IMR-90 (cell line): ENCODE data around the gene PTPRG. TPM values are rescaled to one million over a fixed set of nuclear protein-coding genes. Genes with fewer than 3 reads are reported as not detected.

ENCODE experiments used
- ATAC-seq: fragments of 200-7000 bp; cut with Tn5 transposase; 2 replicates; pipeline ENCODE4 v1.9.1; 2020; ENCODE audit warnings: low read depth, mild to moderate bottlenecking, moderate library complexity
- BruUV-seq: library from RNA; stranded (reverse); fragments of 400-500 nt; replicated peaks from 2 replicates; lab custom pipeline; 2021; lab: Mats Ljungman, UMichigan
- CTCF ChIA-PET: fragments of 300-600 bp; formaldehyde crosslinking; extraction: SDS; loops from one replicate; lab custom pipeline; 2021; ENCODE audit warnings: antibody characterized with exemption; lab: Yijun Ruan, JAX
- POLR2A ChIA-PET: fragments of 300-600 bp; sonication (Branson Sonifier 250); formaldehyde crosslinking; loops from one replicate; lab custom pipeline; 2022; ENCODE audit warnings: antibody characterized with exemption; ENCODE audit not compliant: unreplicated experiment; lab: Charles Lee
- DNase-seq: peaks from one replicate; pipeline ENCODE4 v3.0.0; 2013
- H2AFZ ChIP-seq: replicated peaks from 2 replicates; pipeline ENCODE3; 2013; ENCODE audit warnings: low read length, mild to moderate bottlenecking; ENCODE audit not compliant: poor library complexity
- H2AK5ac ChIP-seq: 2 replicates; pipeline ENCODE4 v1.6.1; 2013; ENCODE audit warnings: low read depth, low read length, inconsistent platforms
- H2AK9ac ChIP-seq: replicated peaks from 2 replicates; pipeline ENCODE3; 2013; ENCODE audit warnings: mild to moderate bottlenecking, low read depth, low read length, moderate library complexity; ENCODE audit not compliant: poor library complexity
- H2BK120ac ChIP-seq: 2 replicates; pipeline ENCODE4 v1.6.1; 2013; ENCODE audit warnings: low read depth, low read length, inconsistent platforms
- H2BK15ac ChIP-seq: 3 replicates; pipeline ENCODE4 v1.6.1; 2013; ENCODE audit warnings: low read depth, low read length, inconsistent platforms
- H2BK20ac ChIP-seq: 2 replicates; pipeline ENCODE4 v1.6.1; 2013; ENCODE audit warnings: low read depth, mild to moderate bottlenecking, inconsistent platforms, low read length, moderate library complexity
- H2BK5ac ChIP-seq: 2 replicates; pipeline ENCODE4 v1.6.1; 2013; ENCODE audit warnings: mild to moderate bottlenecking, low read depth, low read length, inconsistent platforms; ENCODE audit not compliant: poor library complexity, severe bottlenecking
- H3K14ac ChIP-seq: replicated peaks from 2 replicates; pipeline ENCODE4 v1.6.1; 2013; ENCODE audit warnings: low read depth, low read length, inconsistent platforms
- H3K18ac ChIP-seq: 2 replicates; pipeline ENCODE4 v1.6.1; 2013; ENCODE audit warnings: low read depth, low read length, control low read depth
- H3K23ac ChIP-seq: 2 replicates; pipeline ENCODE4 v1.6.1; 2013; ENCODE audit warnings: low read depth, low read length, inconsistent platforms
- H3K27ac ChIP-seq: 2 replicates; pipeline ENCODE4 v1.5.1; 2013; ENCODE audit warnings: mild to moderate bottlenecking, control low read depth, low read length; ENCODE audit not compliant: insufficient read depth
- H3K27me3 ChIP-seq: 2 replicates; pipeline ENCODE4 v1.6.1; 2013; ENCODE audit warnings: low read length; ENCODE audit not compliant: control insufficient read depth, insufficient read depth
- H3K36me3 ChIP-seq: 2 replicates; pipeline ENCODE4 v1.6.1; 2013; ENCODE audit warnings: low read length, mixed read lengths; ENCODE audit not compliant: control insufficient read depth, insufficient read depth
- H3K4ac ChIP-seq: 2 replicates; pipeline ENCODE4 v1.6.1; 2013; ENCODE audit warnings: low read depth, low read length, inconsistent platforms
- H3K4me1 ChIP-seq: 2 replicates; pipeline ENCODE4 v1.6.1; 2013; ENCODE audit warnings: low read length, mixed read lengths; ENCODE audit not compliant: control insufficient read depth, insufficient read depth
- H3K4me2 ChIP-seq: 2 replicates; pipeline ENCODE4 v1.6.1; 2013; ENCODE audit warnings: low read depth, mild to moderate bottlenecking, control low read depth, low read length, moderate library complexity
- H3K4me3 ChIP-seq: 2 replicates; pipeline ENCODE4 v1.5.1; 2013; ENCODE audit warnings: low read depth, mild to moderate bottlenecking, control low read depth, low read length, moderate library complexity; ENCODE audit not compliant: insufficient read depth
- H3K56ac ChIP-seq: 2 replicates; pipeline ENCODE4 v1.6.1; 2013; ENCODE audit warnings: low read length, inconsistent platforms; ENCODE audit not compliant: insufficient read depth; ENCODE audit errors: extremely low read depth
- H3K79me1 ChIP-seq, 2 experiments: 2 replicates each; pipeline ENCODE4 v1.6.1; 2013; ENCODE audit warnings: low read length in 2 of 2, inconsistent platforms in 1 of 2, low read depth in 1 of 2
- H3K9ac ChIP-seq: 2 replicates; pipeline ENCODE4 v1.6.1; 2013; ENCODE audit warnings: low read depth, low read length, control low read depth
- H3K9me1 ChIP-seq: 2 replicates; pipeline ENCODE4 v1.6.1; 2013; ENCODE audit warnings: low read length, inconsistent platforms; ENCODE audit not compliant: insufficient read depth
- H3K9me3 ChIP-seq: 2 replicates; pipeline ENCODE4 v1.6.1; 2013; ENCODE audit warnings: low read length; ENCODE audit not compliant: control insufficient read depth, insufficient read depth
- H4K20me1 ChIP-seq: 2 replicates; pipeline ENCODE4 v1.6.1; 2013; ENCODE audit warnings: low read length, inconsistent platforms; ENCODE audit not compliant: insufficient read depth
- H4K5ac ChIP-seq: 2 replicates; pipeline ENCODE4 v1.6.1; 2013; ENCODE audit warnings: mild to moderate bottlenecking, low read depth, low read length, control low read depth
- H4K8ac ChIP-seq, 2 experiments: 2 replicates each; pipeline ENCODE4 v1.6.1; 2013; ENCODE audit warnings: low read depth in 2 of 2, low read length in 2 of 2, control low read depth in 1 of 2, inconsistent platforms in 1 of 2
- H4K91ac ChIP-seq: 2 replicates; pipeline ENCODE4 v1.6.1; 2013; ENCODE audit warnings: low read depth, low read length, inconsistent platforms; ENCODE audit not compliant: insufficient read depth
- BHLHE40 ChIP-seq: fragments of 150-350 bp; IDR thresholded peaks from 2 replicates; pipeline ENCODE4 v1.6.1; 2016; ENCODE audit warnings: mild to moderate bottlenecking, low read depth, low read length
- CEBPB ChIP-seq: IDR thresholded peaks from 2 replicates; pipeline ENCODE4 v1.6.1; 2012; ENCODE audit warnings: low read depth, low read length, improper control_type of control experiment
- CHD1 ChIP-seq: IDR thresholded peaks from 2 replicates; pipeline ENCODE4 v1.6.1; 2012; ENCODE audit warnings: low read depth, low read length, improper control_type of control experiment
- FOS ChIP-seq: fragments of 150-350 bp; IDR thresholded peaks from 2 replicates; pipeline ENCODE4 v1.6.1; 2016; ENCODE audit warnings: low read depth, low read length
- MAFK ChIP-seq: IDR thresholded peaks from 2 replicates; pipeline ENCODE4 v1.6.1; 2012; ENCODE audit warnings: low read depth, low read length, improper control_type of control experiment
- MAZ ChIP-seq: IDR thresholded peaks from 2 replicates; pipeline ENCODE4 v1.6.1; 2012; ENCODE audit warnings: low read depth, mild to moderate bottlenecking, low read length, improper control_type of control experiment, moderate library complexity, borderline replicate concordance
- MXI1 ChIP-seq: IDR thresholded peaks from 2 replicates; pipeline ENCODE4 v1.6.1; 2012; ENCODE audit warnings: low read depth, mild to moderate bottlenecking, low read length, moderate library complexity, borderline replicate concordance
- NFE2L2 ChIP-seq: fragments of 150-350 bp; IDR thresholded peaks from 2 replicates; pipeline ENCODE4 v1.6.1; 2016; ENCODE audit warnings: low read depth, mild to moderate bottlenecking, low read length
- POLR2A ChIP-seq: IDR thresholded peaks from 2 replicates; pipeline ENCODE4 v1.6.1; 2012; ENCODE audit warnings: mild to moderate bottlenecking, low read depth, low read length
- RAD21 ChIP-seq: IDR thresholded peaks from 2 replicates; pipeline ENCODE4 v1.6.1; 2012; ENCODE audit warnings: low read length, improper control_type of control experiment
- RCOR1 ChIP-seq: IDR thresholded peaks from 2 replicates; pipeline ENCODE4 v1.6.1; 2012; ENCODE audit warnings: mild to moderate bottlenecking, low read length, improper control_type of control experiment; ENCODE audit not compliant: insufficient replicate concordance
- RFX5 ChIP-seq: IDR thresholded peaks from 2 replicates; pipeline ENCODE4 v1.8.0; 2012; ENCODE audit warnings: low read depth, mild to moderate bottlenecking, low read length, moderate library complexity
- SMC3 ChIP-seq: fragments of 150-350 bp; IDR thresholded peaks from 2 replicates; pipeline ENCODE4 v1.6.1; 2016; ENCODE audit warnings: low read depth, mild to moderate bottlenecking, antibody characterized with exemption, low read length, moderate library complexity
- USF2 ChIP-seq: fragments of 150-350 bp; IDR thresholded peaks from 2 replicates; pipeline ENCODE4 v1.6.1; 2017; ENCODE audit warnings: mild to moderate bottlenecking, antibody characterized with exemption, low read length, low read depth
- WGBS, 2 experiments: methylation state at CpG; one replicate each; pipeline versions ENCODE4 v1.1.5 to v1.1.7; 2013; ENCODE audit warnings: missing lambda C conversion rate in 2 of 2; ENCODE audit not compliant: insufficient read length in 1 of 2; ENCODE audit errors: extremely low coverage in 2 of 2; 5-methylcytosine and 5-hydroxymethylcytosine counted together
- dilution Hi-C: fragments of 300-500 bp; cut with HindIII; formaldehyde crosslinking; loops from one replicate; pipeline ENCODE4 v1.14.3; 2018; ENCODE audit warnings: low sequenced_read_pairs; ENCODE audit not compliant: unreplicated experiment
- in situ Hi-C: fragments of 300-500 bp; cut with MboI; formaldehyde crosslinking; loops from 3 replicates; pipeline ENCODE4 v1.14.3; 2019; ENCODE audit warnings: low sequenced_read_pairs, inconsistent platforms, mixed read lengths
- intact Hi-C: fragments of 100-400 bp; cut with micrococcal nuclease; formaldehyde crosslinking; loops from 2 replicates; pipeline ENCODE4 v1.10.0; 2022
- polyA plus RNA-seq, 3 experiments: library from polyadenylated mRNA; depleted of rRNA; stranded (reverse); fragments of >200 nt; gene quantifications; 2 replicates each; pipeline ENCODE4 v1.2.3, GENCODE V29; 2012; ENCODE audit warnings: low replicate concordance in 1 of 3
- total RNA-seq: library from RNA; depleted of rRNA; stranded (reverse); fragments of >200 nt; gene quantifications from 2 replicates; pipeline ENCODE4 v1.2.3, GENCODE V29; 2012
- TF ChIP-seq, protein P1 (sequence below): fragments of 150-350 bp; IDR thresholded peaks from 2 replicates; pipeline ENCODE4 v1.6.1; 2016; ENCODE audit warnings: low read depth, mild to moderate bottlenecking, low read length, moderate library complexity, borderline replicate concordance
- TF ChIP-seq, protein P2 (sequence below): conservative IDR thresholded peaks from 2 replicates; pipeline ENCODE4 v1.5.1; 2012; ENCODE audit warnings: mild to moderate bottlenecking, low read depth, low read length, improper control_type of control experiment

Gene PTPRG
- total and polyA plus RNA-seq, 2 of the 4 experiments (the other 2 are of a cell fraction) = 7.7 to 31.0 TPM

DNA sequence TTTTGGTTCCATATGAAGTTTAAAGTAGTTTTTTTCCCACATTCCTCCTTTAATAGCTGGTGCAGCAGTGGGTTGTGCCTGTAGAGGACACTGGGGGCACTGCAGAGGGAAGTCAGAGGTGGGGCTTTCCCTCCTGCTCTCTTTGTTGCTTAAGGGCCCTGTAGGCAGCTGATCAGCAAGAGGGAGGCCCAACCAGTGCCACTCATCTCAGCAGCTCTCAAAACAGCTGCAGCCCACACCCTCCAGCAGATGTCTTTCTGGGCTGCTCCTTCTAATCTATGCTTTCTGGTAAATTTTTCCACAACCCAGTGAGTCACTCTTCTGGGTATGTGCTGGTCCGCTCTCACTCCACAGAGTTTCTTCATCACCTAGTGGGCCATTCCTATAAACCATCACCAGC lies 548.2 kb downstream of the PTPRG start:
- H2BK5ac ChIP-seq = no peak overlapping the region
- no peaks in the 10 kb centered on the region; the same call in 1 of the 2 replicates for H4K20me1 ChIP-seq
- dilution Hi-C loops = no loop called here
- H3K27ac ChIP-seq = no peak overlapping the region
- H3K27me3 ChIP-seq = no peaks in the 10 kb centered on the region
- no peak overlapping the region for H3K56ac ChIP-seq
- ChIA-PET POLR2A (no interaction called here), CTCF (interaction anchor here (0.6 to 1.2 kb wide), 6 partner anchors 10 to 545 kb away, joined by 3 to 7 read pairs (median 4); no protein-coding TSS in a partner anchor)
- peak; percentile 98 for ATAC-seq
- no peak overlapping the region for H2AK5ac ChIP-seq
- peak; percentile 96 for DNase-seq
- H3K9ac ChIP-seq = no peak overlapping the region
- H3K4me1 ChIP-seq = no peaks in the 10 kb centered on the region
- H3K14ac ChIP-seq = no peak overlapping the region
- H3K9me3 ChIP-seq = no peaks in the 10 kb centered on the region
- H4K91ac ChIP-seq = no peak overlapping the region
- H3K4me3 ChIP-seq = no peak overlapping the region
- H2BK20ac ChIP-seq = no peak overlapping the region
- no peak overlapping the region for H2BK120ac ChIP-seq
- 0% methylated on average over 1 of the region's 1 CpG; no CpG with 5 or more reads in 1 of the 2 experiments for WGBS, 2 experiments
- BruUV-seq = no TSS peak
- H3K4ac ChIP-seq = no peak overlapping the region
- H3K18ac ChIP-seq = no peak overlapping the region
- H2AK9ac ChIP-seq = no peak overlapping the region
- H2AFZ ChIP-seq = peak overlapping the region; percentile 79
- intact Hi-C loops = loop anchor here (2.0 kb wide), 1 partner anchor 549 kb away; the partner anchor contains the start of gene PTPRG
- no peak overlapping the region for H4K5ac ChIP-seq
- no peak overlapping the region for H2BK15ac ChIP-seq
- no peak overlapping the region for H3K23ac ChIP-seq
- in situ Hi-C loops = no loop called here
- H3K79me1 ChIP-seq = peaks cover 9 to 11% of the 10 kb centered on the region in 2 experiments
- H3K36me3 ChIP-seq = no peaks in the 10 kb centered on the region
- no peak overlapping the region for H3K4me2 ChIP-seq
- TF ChIP-seq BHLHE40 (0 out of 2 replicates have a peak, but pooled peaks have one; percentile 14), CEBPB (peak; percentile 79), RCOR1 (peak; percentile 83), RFX5 (no peak), NFE2L2 (no peak), POLR2A (no peak), CHD1 (no peak), MAZ (peak; percentile 44; the same call in 1 of the 2 replicates), USF2 (peak; percentile 32; the same call in 1 of the 2 replicates), MXI1 (no peak), FOS (peak; percentile 83), SMC3 (no peak), MAFK (no peak), RAD21 (no peak)
- TF ChIP-seq, protein P1, sequence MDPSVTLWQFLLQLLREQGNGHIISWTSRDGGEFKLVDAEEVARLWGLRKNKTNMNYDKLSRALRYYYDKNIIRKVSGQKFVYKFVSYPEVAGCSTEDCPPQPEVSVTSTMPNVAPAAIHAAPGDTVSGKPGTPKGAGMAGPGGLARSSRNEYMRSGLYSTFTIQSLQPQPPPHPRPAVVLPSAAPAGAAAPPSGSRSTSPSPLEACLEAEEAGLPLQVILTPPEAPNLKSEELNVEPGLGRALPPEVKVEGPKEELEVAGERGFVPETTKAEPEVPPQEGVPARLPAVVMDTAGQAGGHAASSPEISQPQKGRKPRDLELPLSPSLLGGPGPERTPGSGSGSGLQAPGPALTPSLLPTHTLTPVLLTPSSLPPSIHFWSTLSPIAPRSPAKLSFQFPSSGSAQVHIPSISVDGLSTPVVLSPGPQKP = no peak
- TF ChIP-seq, protein P2, sequence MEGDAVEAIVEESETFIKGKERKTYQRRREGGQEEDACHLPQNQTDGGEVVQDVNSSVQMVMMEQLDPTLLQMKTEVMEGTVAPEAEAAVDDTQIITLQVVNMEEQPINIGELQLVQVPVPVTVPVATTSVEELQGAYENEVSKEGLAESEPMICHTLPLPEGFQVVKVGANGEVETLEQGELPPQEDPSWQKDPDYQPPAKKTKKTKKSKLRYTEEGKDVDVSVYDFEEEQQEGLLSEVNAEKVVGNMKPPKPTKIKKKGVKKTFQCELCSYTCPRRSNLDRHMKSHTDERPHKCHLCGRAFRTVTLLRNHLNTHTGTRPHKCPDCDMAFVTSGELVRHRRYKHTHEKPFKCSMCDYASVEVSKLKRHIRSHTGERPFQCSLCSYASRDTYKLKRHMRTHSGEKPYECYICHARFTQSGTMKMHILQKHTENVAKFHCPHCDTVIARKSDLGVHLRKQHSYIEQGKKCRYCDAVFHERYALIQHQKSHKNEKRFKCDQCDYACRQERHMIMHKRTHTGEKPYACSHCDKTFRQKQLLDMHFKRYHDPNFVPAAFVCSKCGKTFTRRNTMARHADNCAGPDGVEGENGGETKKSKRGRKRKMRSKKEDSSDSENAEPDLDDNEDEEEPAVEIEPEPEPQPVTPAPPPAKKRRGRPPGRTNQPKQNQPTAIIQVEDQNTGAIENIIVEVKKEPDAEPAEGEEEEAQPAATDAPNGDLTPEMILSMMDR = peak; percentile 32
- H3K9me1 ChIP-seq = peaks cover 2% of the 10 kb centered on the region; the same call in 1 of the 2 replicates
- no peak overlapping the region for H4K8ac ChIP-seq
